Measurements from ENCODE around the gene GLRX3. TPM values are rescaled to one million over a fixed set of nuclear protein-coding genes. Genes with fewer than 3 reads are reported as not detected.

The GLRX3 gene
- total and polyA plus RNA-seq, 7 experiments from 2014 or later, result 30.1 to 74.7 (median 44.2) TPM

GRCh38 chr10:130213286-130214080 lies 77.3 kb downstream of the GLRX3 start:
- H3K36me3 ChIP-seq (ENCODE audit: control insufficient read depth in 2 of 3, insufficient read depth in 3 of 3, low read length in 3 of 3), result no peaks in the 10 kb centered on the region
- peaks cover 0 to 3% (median 0%) of the 10 kb centered on the region in 11 donors for H3K9me3 Mint-ChIP-seq
- peaks cover 0 to 2% (median 0%) of the 10 kb centered on the region in 7 donors for H3K4me1 Mint-ChIP-seq
- no peak overlapping the region for H3K4me3 Mint-ChIP-seq
- H3K36me3 Mint-ChIP-seq, result peaks cover 0 to 6% (median 0%) of the 10 kb centered on the region in 5 donors
- no peak for DNase-seq
- H3K4me1 ChIP-seq (ENCODE audit: control insufficient read depth in 2 of 2, insufficient read depth in 2 of 2, low read length in 2 of 2), result no peaks in the 10 kb centered on the region
- no peaks in the 10 kb centered on the region for H3K9me3 ChIP-seq (ENCODE audit: control insufficient read depth in 2 of 3, low read length in 3 of 3)
- no peak overlapping the region for H3K27ac ChIP-seq (ENCODE audit: low read depth, low read length)
- ATAC-seq, result no peak
- CTCF ChIA-PET, result no interaction called here
- H3K4me3 ChIP-seq (ENCODE audit: low read length), result no peak overlapping the region
- no peaks in the 10 kb centered on the region for H3K27me3 Mint-ChIP-seq
- no peaks in the 10 kb centered on the region for H3K27me3 ChIP-seq (ENCODE audit: control insufficient read depth in 2 of 2, insufficient read depth in 2 of 2, low read length in 2 of 2)
- no peak overlapping the region for H3K27ac Mint-ChIP-seq
- POLR2A ChIA-PET, result no interaction called here
- intact Hi-C loops (cut with micrococcal nuclease), result no loop called here

DNA sequence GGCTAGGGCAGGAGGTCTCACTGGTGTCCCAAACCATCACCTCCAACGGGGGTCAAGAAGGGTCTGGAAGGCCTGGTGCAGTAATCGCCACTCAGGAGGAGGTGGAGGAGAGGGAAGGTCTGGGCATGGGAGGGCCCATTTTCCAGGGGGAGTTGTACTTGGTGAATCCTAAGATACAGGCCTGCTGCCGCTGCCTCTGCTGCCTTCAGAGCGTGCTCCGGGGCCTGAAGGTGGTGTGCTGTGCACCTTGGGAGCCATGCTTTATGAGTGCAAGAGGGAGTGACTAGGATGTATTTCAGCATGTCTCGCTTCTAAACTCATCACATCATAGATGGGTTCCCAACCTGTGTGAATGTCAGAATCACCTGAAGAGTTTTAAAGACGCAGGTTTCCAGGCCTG lies 78.2 kb downstream of the GLRX3 start:
- no peak overlapping the region for H3K27ac Mint-ChIP-seq
- intact Hi-C loops (cut with micrococcal nuclease), result no loop called here
- peaks cover 0 to 3% (median 0%) of the 10 kb centered on the region in 11 donors for H3K9me3 Mint-ChIP-seq
- no peaks in the 10 kb centered on the region for H3K4me1 ChIP-seq (ENCODE audit: control insufficient read depth in 2 of 2, insufficient read depth in 2 of 2, low read length in 2 of 2)
- no peak overlapping the region for H3K4me3 ChIP-seq (ENCODE audit: low read length)
- CTCF ChIA-PET, result no interaction called here
- H3K4me1 Mint-ChIP-seq, result peaks cover 0 to 2% (median 0%) of the 10 kb centered on the region in 7 donors
- DNase-seq, result no peak
- no peaks in the 10 kb centered on the region for H3K36me3 ChIP-seq (ENCODE audit: control insufficient read depth in 2 of 3, insufficient read depth in 3 of 3, low read length in 3 of 3)
- H3K27ac ChIP-seq (ENCODE audit: low read depth, low read length), result no peak overlapping the region
- H3K27me3 ChIP-seq (ENCODE audit: control insufficient read depth in 2 of 2, insufficient read depth in 2 of 2, low read length in 2 of 2), result no peaks in the 10 kb centered on the region
- no peaks in the 10 kb centered on the region for H3K9me3 ChIP-seq (ENCODE audit: control insufficient read depth in 2 of 3, low read length in 3 of 3)
- POLR2A ChIA-PET, result no interaction called here
- no peaks in the 10 kb centered on the region for H3K27me3 Mint-ChIP-seq
- ATAC-seq, result no peak
- peaks cover 0 to 2% (median 0%) of the 10 kb centered on the region in 5 donors for H3K36me3 Mint-ChIP-seq
- no peak overlapping the region for H3K4me3 Mint-ChIP-seq

DNA sequence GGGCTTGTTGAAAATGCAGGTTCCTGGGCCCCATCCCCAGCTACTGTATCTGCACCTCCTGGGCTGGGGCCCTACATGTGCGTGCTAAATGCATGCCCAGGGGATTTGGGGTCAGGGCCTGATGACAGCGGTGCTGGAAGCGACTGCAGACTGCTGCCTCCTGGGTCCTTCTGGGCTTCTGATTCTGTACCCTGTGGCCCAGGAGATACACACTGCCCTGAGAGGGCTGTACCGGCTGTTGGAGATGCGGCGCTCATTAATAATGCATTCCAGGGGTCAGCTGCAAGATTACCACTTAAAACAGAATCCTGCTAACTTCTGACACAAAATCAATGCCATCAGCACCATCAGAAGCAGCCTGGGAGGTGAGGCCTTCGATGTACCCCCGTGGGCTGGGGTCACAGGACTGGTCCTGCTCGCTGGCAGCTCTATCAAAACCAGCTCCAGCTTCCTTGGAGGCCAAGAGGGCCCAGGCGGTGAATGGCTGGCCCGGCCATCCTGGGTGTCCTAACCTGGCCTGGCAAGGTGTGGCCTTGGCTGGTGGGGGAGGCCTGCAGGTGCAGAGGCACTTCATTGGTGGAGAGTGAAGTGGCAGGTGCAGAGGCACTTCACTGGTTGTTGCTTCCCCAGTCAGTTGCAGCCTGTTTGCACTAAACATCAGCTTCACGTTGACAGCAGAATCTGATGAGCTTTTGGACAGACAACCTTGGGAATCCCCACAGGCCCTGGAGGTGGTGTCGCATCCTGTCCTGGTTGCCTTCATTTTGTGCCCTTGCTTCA lies 79.2 kb downstream of the GLRX3 start:
- H3K27me3 Mint-ChIP-seq, result no peaks in the 10 kb centered on the region
- H3K27ac Mint-ChIP-seq, result no peak overlapping the region
- no peaks in the 10 kb centered on the region for H3K9me3 ChIP-seq (ENCODE audit: control insufficient read depth in 2 of 3, low read length in 3 of 3)
- no peak for DNase-seq
- H3K4me3 Mint-ChIP-seq, result no peak overlapping the region
- peaks cover 0 to 5% (median 0%) of the 10 kb centered on the region in 5 donors for H3K36me3 Mint-ChIP-seq
- no peaks in the 10 kb centered on the region for H3K4me1 ChIP-seq (ENCODE audit: control insufficient read depth in 2 of 2, insufficient read depth in 2 of 2, low read length in 2 of 2)
- CTCF ChIA-PET, result no interaction called here
- peaks cover 0 to 2% (median 0%) of the 10 kb centered on the region in 7 donors for H3K4me1 Mint-ChIP-seq
- H3K27me3 ChIP-seq (ENCODE audit: control insufficient read depth in 2 of 2, insufficient read depth in 2 of 2, low read length in 2 of 2), result no peaks in the 10 kb centered on the region
- no peak overlapping the region for H3K27ac ChIP-seq (ENCODE audit: low read depth, low read length)
- intact Hi-C loops (cut with micrococcal nuclease), result no loop called here
- H3K36me3 ChIP-seq (ENCODE audit: control insufficient read depth in 2 of 3, insufficient read depth in 3 of 3, low read length in 3 of 3), result no peaks in the 10 kb centered on the region
- no peak overlapping the region for H3K4me3 ChIP-seq (ENCODE audit: low read length)
- no peak for ATAC-seq
- POLR2A ChIA-PET, result no interaction called here
- H3K9me3 Mint-ChIP-seq, result peaks cover 0 to 3% (median 0%) of the 10 kb centered on the region in 11 donors

DNA sequence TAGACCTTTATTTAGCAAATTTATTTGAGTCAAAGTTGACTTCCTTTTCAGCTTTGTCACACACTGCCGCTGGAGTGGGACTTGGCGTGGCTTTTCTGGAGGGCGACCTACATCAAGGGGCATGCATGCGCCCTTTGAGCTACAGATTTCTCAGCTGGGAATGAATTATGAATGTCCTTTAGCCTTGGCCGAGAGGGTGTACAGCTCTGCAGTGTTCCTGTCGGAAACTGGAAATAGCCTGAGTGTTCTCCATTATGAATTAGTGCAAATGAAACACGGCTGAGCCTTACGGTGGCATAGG lies 79.7 kb downstream of the GLRX3 start:
- intact Hi-C loops (cut with micrococcal nuclease), result no loop called here
- H3K27me3 Mint-ChIP-seq, result no peaks in the 10 kb centered on the region
- H3K27ac Mint-ChIP-seq, result no peak overlapping the region
- H3K9me3 Mint-ChIP-seq, result peaks cover 0 to 3% (median 0%) of the 10 kb centered on the region in 11 donors
- no peak overlapping the region for H3K4me3 Mint-ChIP-seq
- Histone ChIP-seq H3K4me3 (ENCODE audit: low read length) (no peak overlapping the region), H3K27ac (ENCODE audit: low read depth, low read length) (no peak overlapping the region), H3K4me1 (ENCODE audit: control insufficient read depth in 2 of 2, insufficient read depth in 2 of 2, low read length in 2 of 2) (no peaks in the 10 kb centered on the region), H3K36me3 (ENCODE audit: control insufficient read depth in 2 of 3, insufficient read depth in 3 of 3, low read length in 3 of 3) (no peaks in the 10 kb centered on the region), H3K9me3 (ENCODE audit: control insufficient read depth in 2 of 3, low read length in 3 of 3) (no peaks in the 10 kb centered on the region), H3K27me3 (ENCODE audit: control insufficient read depth in 2 of 2, insufficient read depth in 2 of 2, low read length in 2 of 2) (no peaks in the 10 kb centered on the region)
- CTCF ChIA-PET, result no interaction called here
- DNase-seq, result no peak
- POLR2A ChIA-PET, result no interaction called here
- no peak for ATAC-seq
- peaks cover 0 to 5% (median 0%) of the 10 kb centered on the region in 5 donors for H3K36me3 Mint-ChIP-seq
- H3K4me1 Mint-ChIP-seq, result peaks cover 0 to 2% (median 0%) of the 10 kb centered on the region in 7 donors

GRCh38 chr10:130218181-130218641 lies 82.0 kb downstream of the GLRX3 start:
- ChIA-PET POLR2A (no interaction called here), CTCF (no interaction called here)
- Histone ChIP-seq H3K4me3 (ENCODE audit: low read length) (no peak overlapping the region), H3K9me3 (ENCODE audit: control insufficient read depth in 2 of 3, low read length in 3 of 3) (no peaks in the 10 kb centered on the region), H3K27me3 (ENCODE audit: control insufficient read depth in 2 of 2, insufficient read depth in 2 of 2, low read length in 2 of 2) (no peaks in the 10 kb centered on the region), H3K27ac (ENCODE audit: low read depth, low read length) (no peak overlapping the region), H3K36me3 (ENCODE audit: control insufficient read depth in 2 of 3, insufficient read depth in 3 of 3, low read length in 3 of 3) (no peaks in the 10 kb centered on the region), H3K4me1 (ENCODE audit: control insufficient read depth in 2 of 2, insufficient read depth in 2 of 2, low read length in 2 of 2) (no peaks in the 10 kb centered on the region)
- ATAC-seq (no peak), DNase-seq (no peak)
- H3K4me1 Mint-ChIP-seq, result no peaks in the 10 kb centered on the region
- no peak overlapping the region for H3K27ac Mint-ChIP-seq
- intact Hi-C loops (cut with micrococcal nuclease), result no loop called here
- peaks cover 0 to 3% (median 0%) of the 10 kb centered on the region in 11 donors for H3K9me3 Mint-ChIP-seq
- peaks cover 0 to 5% (median 0%) of the 10 kb centered on the region in 5 donors for H3K36me3 Mint-ChIP-seq
- H3K27me3 Mint-ChIP-seq, result no peaks in the 10 kb centered on the region
- no peak overlapping the region for H3K4me3 Mint-ChIP-seq

- H3K4me3 Mint-ChIP-seq, result no peak overlapping the region
- H3K36me3 Mint-ChIP-seq, result peaks cover 0 to 5% (median 0%) of the 10 kb centered on the region in 5 donors
- intact Hi-C loops (cut with micrococcal nuclease), result no loop called here
- H3K27me3 ChIP-seq (ENCODE audit: control insufficient read depth in 2 of 2, insufficient read depth in 2 of 2, low read length in 2 of 2), result no peaks in the 10 kb centered on the region
- H3K4me3 ChIP-seq (ENCODE audit: low read length), result no peak overlapping the region
- no peaks in the 10 kb centered on the region for H3K4me1 ChIP-seq (ENCODE audit: control insufficient read depth in 2 of 2, insufficient read depth in 2 of 2, low read length in 2 of 2)
- DNase-seq (no peak), ATAC-seq (no peak)
- peaks cover 0 to 3% (median 0%) of the 10 kb centered on the region in 11 donors for H3K9me3 Mint-ChIP-seq
- no peak overlapping the region for H3K27ac ChIP-seq (ENCODE audit: low read depth, low read length)
- no peaks in the 10 kb centered on the region for H3K9me3 ChIP-seq (ENCODE audit: control insufficient read depth in 2 of 3, low read length in 3 of 3)
- no peaks in the 10 kb centered on the region for H3K4me1 Mint-ChIP-seq
- no peak overlapping the region for H3K27ac Mint-ChIP-seq
- H3K27me3 Mint-ChIP-seq, result no peaks in the 10 kb centered on the region
- no peaks in the 10 kb centered on the region for H3K36me3 ChIP-seq (ENCODE audit: control insufficient read depth in 2 of 3, insufficient read depth in 3 of 3, low read length in 3 of 3)
- POLR2A ChIA-PET, result no interaction called here
- CTCF ChIA-PET, result no interaction called here
Observed at GRCh38 chr10:130218936-130219335, 82.7 kb downstream of the GLRX3 start.

Data from naive thymus-derived CD4-positive, alpha-beta T cell (primary cell).